HCEC 1CT (cell line): ENCODE measurements around the gene EGFL7.

Source experiments
- DNase-seq: peaks from one replicate; pipeline ENCODE4 v3.0.0-alpha.2; 2017

Gene EGFL7

DNA sequence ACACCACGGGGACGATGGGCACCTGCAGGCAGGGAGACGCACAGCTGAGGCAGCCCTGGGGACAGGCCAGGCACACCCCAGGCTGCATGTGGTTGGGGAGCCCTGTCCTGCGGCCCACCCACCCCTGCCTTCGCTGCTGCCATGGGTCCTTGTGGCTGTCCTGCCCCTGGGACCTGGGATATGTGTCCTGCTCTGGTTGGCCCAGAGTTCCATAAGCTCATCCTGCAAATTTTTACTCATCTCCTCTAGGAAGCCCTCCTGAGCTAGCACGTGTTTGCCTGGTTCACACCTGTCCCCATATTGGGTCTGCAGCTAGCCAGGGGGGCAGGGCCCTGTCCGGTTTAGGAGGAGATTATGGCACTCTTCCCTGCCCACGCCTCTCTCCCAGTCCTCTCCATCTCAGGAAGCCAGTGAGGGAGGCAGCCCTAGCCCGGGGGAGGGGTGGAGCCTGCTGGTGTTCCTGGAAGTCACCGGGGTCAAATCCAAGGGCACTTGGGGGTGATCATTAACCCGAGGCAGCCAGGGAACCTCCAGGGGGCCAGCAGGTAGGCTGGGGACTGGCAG lies 12.2 kb downstream of the EGFL7 start:
- no peak for DNase-seq

DNA sequence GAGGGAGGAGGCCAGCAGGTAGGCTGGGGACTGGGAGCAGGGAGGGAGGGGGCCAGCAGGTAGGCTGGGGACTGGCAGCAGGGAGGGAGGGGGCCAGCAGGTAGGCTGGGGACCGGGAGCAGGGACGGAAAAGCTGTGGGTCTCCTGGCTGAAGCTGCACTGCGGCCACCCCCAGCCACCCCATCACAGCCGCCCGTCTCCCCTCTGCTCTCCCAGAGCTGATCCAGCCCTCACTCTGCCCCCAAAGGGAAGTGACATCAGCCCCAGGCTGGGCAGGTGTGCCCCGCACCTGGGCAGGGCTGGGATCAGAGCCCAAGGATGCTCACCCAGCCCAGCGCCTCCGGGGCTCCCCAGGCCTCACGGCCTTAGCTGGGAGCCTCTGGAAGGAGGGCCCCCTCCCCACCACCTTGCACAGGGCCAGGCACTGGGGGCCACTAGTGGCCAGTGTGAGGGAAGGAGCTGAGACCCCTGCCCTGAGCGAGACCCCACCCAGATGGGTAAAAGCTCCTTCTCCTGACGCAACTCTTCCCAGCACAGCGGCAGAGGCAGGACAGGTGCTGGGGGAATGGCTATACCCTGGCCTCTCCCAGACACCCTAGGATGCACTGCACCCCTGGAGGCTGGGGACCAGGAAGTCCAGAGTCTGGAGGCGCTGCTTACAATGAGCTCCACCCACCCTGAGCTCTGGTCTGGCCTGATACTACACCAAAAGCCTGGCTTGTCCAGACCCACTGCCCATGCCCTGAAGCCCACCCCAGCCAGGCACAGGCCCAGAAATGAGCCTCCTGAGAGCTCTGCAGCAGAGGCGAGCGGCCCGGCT lies 13.0 kb downstream of the EGFL7 start:
- DNase-seq = no peak

DNA sequence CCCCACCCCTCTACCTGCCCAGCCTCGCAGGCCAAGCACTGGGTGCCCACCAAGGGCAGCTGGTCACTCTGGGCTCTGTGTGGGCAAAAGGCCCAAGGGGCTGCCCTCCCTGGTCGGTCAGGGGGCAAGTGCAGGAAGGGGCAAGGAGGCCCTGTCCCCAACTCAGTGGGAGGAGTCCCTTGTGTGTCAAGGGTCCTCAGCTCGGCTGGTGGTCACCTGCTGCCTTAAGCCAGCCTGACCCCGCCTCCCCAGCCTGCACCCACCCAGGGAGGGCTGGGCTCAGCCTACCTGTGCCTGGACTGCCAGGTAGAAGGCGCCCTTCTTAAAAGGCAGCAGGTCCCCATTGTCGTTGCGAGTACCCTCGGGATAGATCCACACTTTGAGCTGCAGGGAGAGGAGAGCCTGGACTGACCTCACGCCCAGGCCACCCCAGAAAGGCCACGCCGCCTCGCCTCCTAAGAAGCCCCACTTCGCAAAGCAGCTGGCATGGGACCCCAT lies 13.6 kb downstream of the EGFL7 start:
- no peak for DNase-seq

GRCh38 chr9:136676920-136677686 lies 14.4 kb downstream of the EGFL7 start:
- no peak for DNase-seq

DNA sequence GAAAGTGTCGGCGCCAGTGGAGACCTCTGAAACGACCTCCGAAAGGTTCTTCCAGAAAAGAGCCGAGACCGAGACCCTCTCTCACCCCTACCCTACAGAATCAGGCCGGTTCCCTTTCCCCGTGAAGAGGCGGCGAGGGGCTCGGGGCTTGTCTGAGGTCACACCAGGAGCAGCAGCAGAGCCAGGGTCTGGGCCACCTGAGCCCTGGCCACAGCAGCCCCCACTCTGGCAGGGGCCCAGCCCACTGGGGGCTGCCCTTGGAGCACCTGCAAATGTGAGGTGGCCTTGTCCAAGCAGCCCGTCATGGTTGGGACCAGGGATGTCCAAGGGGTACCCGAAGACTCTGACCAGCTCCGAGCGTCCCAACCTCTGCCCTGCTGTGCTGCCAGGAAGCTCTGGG lies 15.3 kb downstream of the EGFL7 start:
- DNase-seq = no peak

GRCh38 chr9:136678624-136679023 lies 15.9 kb downstream of the EGFL7 start:
- no peak for DNase-seq

GRCh38 chr9:136679431-136679941 lies 16.8 kb downstream of the EGFL7 start:
- no peak for DNase-seq

DNA sequence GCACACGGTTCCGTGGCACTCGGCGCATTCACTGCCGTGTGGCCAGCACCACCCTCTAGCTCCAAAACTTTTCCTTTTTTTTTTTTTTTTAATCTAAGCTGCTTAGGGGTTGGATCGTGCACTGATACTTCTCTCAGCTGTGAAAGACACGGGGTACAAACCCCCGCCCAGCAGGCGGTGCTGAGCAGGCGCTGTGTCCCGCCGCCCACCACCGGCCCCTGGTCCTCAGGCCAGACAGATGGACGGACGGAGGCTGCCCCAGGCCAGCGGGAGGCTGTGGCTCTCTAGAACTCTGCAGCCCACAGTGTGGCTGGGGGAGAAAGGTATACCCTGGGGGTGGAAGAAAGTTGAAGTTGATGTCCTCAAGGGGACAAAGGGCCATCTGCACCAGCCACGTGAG lies 18.3 kb downstream of the EGFL7 start:
- DNase-seq = no peak

DNA sequence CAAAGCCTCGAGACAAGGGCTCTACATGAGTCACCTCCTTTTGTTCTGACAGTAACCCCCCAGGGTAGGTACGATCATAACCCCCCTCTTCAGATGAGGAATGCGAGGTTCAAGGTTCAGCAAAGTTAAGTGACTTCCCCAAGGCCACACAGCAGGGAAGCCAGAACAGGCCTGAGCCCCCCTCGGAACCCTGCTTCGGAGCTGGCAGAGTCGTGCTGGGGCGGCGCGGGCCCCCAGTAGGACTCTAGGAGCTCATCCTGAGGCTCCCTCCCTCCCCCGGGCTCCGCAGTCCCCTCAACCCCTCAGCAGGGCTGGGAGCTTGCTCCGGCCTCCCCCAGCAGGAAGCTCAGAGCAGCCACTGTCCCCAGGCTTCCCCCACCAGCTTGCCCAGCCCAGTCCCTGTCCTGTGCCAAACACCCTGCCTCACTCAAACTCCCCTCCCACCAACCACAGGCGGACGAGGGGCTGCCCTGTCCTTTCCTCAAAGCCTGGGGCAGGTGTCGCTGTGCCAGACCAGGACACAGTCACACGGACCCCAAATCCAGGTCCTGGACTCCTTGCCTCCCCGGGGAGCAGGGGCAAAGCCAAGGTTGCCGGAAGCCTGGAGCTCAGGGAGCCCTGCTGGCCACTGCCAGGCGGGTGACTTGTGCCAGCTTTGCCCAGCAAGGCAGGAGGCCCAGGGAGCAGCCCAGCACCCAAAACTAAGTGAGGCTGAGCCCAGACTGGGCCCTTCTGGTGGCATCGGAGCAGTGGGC lies 19.4 kb downstream of the EGFL7 start:
- no peak for DNase-seq

DNA sequence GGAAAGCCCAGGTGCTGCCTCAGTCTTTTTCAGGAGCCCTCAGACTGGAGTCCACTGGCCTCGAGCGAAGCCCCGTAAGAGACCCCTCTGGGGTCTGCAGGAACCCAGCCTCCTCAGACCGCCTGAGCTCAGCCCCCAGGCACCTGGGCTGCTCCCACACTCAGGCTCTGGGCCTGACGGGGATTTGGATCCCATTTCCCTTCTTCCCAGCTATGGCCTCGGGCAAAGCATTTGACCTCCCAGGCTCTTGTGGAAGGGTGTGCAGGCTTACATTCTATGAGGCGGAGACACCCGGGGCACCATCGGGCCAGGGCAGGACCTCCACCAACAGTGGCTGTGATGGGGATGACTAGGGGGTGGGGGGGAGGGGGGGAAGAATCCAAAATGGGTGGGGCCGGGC lies 20.0 kb downstream of the EGFL7 start:
- DNase-seq = no peak

DNA sequence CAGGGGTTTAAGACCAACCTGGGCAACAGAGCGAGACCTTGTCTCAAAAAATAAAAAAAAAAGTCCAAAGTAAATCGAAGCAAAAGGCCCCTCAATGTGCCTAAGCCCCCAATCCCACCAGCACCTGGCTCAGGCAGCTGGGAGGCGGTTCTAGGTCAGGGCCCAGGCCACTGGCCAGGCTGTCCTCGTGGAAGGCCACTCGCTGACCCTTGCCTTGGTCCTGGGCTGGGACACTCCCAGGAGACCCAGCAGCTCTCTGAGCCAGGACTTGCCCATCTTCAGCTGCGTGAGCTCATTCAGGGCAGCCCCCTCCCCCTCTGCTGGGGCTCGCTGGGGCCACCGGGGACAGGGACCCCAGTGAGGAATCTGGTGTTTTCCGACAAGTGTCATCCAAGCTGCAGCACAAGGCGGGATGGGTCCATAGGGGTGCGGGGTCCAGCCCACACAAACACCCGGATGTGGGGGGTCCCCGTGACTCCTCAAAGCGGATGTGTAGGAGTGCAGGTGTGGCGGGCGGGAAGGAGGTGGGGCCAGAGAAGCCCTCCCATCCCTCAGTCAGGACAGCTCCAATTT lies 20.5 kb downstream of the EGFL7 start:
- DNase-seq = no peak

DNA sequence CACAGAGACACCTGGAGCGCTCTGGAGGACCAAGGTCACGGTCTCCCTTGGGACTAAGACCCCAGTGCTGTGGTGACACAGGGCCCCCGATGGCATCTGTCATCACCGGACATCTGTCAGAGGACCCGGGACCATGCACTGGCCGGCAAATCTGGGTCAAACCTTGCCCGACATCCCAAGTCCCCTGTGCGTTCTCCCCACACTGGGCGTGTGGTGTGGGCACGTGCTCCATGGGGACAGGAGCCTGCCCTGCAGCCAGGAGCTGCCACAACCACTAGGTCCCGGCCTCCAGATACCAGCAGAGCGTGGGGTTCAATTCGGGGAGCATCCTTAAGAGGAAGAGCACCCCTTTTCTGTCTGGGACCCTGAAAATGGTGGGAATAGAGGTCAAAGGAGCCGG lies 21.0 kb downstream of the EGFL7 start:
- no peak for DNase-seq

DNA sequence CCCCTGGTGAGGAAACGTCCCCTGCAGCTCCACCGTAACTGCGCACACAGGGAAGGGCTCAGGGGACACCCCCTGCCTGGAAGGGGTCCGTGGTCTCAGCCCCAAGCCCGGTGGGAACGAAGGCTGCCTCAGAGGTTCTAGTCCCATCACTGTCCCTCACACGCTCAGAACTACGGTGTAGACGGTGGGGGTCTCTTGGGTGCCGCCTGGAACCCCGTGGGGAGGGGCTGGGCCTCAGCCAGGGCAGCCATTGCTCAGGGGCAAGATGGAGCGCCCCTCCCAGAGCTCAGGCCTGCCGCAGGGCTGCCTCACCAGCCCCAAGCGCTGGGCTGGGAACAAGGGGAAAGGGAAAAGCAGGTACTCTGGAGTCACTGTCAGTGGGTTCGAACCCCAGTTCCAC lies 21.6 kb downstream of the EGFL7 start:
- DNase-seq = no peak

DNA sequence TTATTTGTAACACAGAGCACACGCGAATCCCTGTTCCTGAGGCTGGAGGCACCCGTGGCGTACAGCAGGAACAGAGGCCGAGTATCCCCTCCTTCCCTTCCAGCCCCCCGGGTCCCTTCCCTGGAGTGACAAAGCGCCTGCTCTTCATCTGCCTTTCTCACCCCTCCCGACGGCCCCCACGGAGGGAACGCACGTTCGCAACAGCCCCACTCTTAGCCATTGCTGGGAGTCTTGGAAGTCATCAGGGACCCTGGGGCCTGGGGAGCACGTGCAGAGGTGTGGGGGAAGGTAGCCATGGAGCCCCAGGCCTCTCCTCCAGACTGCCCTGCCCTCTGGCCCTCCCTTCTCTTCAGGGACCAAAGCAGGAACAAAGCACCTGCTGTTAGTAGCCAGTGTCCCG lies 22.1 kb downstream of the EGFL7 start:
- DNase-seq = no peak

- no peak for DNase-seq
Measured at GRCh38 chr9:136685216-136685615, 22.5 kb downstream of the EGFL7 start.

DNA sequence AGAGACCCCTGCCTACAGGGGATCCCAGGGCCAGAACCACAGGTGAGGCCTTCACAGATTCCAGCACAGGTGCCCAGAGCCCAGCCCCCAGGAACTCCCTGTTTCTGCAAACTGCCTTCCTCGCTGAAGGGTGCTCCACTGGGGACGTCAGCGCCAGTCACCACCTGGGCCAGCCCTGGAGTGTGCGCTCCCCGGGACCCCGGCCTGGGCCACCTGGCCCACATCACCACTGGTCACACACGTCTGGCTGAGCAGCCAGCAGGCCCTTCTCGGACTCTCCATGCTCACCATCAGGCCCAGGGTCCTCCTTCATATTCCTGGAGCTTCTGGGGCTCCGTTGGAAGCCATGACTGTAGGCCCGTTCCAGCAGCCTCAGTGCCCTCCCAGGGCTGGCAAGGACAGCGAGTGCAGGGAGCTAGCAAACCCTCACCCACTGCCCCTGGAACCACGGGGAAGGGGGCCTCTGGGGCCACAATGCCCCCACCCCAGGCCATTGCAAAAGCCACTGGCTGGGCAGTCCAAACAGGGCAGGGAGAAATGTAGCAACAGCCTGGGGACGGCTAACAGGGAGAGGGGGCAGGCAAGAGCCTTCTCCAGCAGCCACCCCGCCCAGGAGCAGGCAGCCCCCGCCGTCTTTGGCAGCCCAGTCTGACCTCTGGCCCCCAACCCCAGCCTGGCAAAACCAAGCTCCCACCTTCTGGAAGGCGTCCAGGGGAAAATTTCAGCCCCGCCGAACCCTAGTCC lies 23.2 kb downstream of the EGFL7 start:
- no peak for DNase-seq

DNA sequence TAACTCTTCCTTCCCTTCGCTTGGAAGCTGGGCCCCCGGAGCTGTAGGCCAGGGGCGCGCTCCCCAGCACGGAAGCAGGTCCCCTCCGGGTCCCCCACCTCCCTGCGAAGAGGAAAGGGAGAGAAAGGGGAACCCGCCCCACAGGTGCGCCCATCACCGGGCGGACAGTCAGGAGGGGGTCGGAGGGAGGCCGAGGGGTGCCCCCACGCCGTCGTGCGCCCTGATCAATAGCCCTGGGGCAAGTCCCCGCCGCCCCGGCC lies 23.7 kb downstream of the EGFL7 start:
- DNase-seq = no peak

DNA sequence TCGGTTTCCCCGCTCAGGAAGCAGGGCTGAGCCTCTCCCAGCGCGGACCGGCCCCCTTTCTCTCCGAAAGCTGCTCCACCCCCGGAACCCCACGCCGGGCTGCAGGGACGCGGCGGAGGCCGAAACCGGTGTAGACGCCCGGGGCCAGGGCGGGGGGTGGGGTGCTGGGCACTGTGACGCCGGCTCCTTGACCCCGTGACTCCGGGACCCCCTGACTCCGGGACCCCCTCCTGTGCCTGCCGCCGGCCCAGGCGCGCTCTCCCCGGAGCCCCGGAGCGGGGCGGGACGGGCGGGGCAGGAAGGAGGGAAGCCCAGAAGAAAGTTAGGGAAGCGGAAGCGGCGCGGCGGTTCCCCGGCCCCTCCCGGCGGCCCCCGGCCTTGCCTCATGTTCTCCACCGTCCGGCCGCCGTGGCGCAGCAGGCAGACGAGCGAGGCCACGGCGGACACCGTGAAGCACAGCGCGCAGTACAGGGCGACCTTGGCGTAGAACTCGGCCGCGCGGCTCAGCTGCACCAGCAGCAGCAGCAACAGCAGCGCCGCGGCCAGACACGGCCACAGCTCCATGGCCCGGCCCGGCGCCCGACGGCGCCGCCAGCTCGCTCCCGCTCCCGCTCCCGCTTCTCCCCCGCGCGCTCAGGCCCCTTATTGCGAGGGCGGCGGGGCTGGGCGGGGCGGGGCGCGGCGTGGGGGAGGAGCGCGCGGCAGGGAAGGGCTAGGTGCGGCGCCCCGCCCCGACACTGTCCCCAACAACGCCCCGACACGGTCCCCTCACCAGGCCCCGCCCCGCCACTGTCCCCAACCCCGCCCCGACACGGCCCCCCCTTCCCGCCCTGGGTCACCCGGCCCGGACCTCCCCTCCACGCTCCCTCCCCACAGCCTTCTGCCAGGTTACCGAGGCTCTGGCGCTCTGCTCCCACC lies 24.3 kb downstream of the EGFL7 start, which contains the start of gene AGPAT2:
Gene AGPAT2 (minus strand): TSS at position 664 of the 918 bp plus-strand sequence. CDS start 100 bp downstream, at position 564.
- DNase-seq = peak; percentile 46

- no peak for DNase-seq
Measured at GRCh38 chr9:136687721-136688223, 25.1 kb downstream of the EGFL7 start.

- DNase-seq = no peak
Measured at GRCh38 chr9:136688274-136689107, 25.8 kb downstream of the EGFL7 start.
